Testis (tissue), 2 donors: ENCODE data around the gene FAM210A.

Source experiments
- POLR2A ChIP-seq: fragments of 450-650 bp; IDR thresholded peaks from one replicate; pipeline ENCODE4 v1.6.1; 2017; ENCODE audit warnings: antibody characterized with exemption, mild to moderate bottlenecking, moderate library complexity
- TF ChIP-seq, protein P1 (sequence below), 3 experiments: fragments of 450-650 bp in 2 of 3; fragments of 200-600 bp in 1 of 3; sonication (generic) in 1 of 3; IDR thresholded peaks; one replicate each; pipeline ENCODE4 v1.5.1; 2016 to 2019; ENCODE audit warnings: antibody characterized with exemption in 3 of 3, mild to moderate bottlenecking in 2 of 3, moderate library complexity in 1 of 3

DNA sequence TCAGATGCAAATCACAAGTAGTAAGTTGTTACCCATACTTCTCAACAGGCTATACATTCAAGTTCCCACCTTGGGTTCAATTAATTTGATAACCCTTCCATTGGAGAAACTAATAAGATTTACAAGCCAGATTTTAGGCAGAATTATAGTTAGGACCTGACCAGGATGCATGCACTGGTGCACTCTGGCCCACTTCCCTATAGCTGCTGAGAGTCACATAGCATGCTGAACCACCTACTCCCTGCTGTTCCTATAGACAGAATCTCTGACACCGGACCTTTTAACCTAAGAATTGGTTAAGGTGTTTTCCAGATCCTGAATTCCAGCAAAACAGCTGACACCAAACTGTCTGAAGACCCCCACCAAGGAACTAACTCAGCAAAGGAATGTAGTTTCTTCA lies 26.2 kb downstream of the FAM210A start:
- no peak for TF ChIP-seq POLR2A
- TF ChIP-seq, protein P1, sequence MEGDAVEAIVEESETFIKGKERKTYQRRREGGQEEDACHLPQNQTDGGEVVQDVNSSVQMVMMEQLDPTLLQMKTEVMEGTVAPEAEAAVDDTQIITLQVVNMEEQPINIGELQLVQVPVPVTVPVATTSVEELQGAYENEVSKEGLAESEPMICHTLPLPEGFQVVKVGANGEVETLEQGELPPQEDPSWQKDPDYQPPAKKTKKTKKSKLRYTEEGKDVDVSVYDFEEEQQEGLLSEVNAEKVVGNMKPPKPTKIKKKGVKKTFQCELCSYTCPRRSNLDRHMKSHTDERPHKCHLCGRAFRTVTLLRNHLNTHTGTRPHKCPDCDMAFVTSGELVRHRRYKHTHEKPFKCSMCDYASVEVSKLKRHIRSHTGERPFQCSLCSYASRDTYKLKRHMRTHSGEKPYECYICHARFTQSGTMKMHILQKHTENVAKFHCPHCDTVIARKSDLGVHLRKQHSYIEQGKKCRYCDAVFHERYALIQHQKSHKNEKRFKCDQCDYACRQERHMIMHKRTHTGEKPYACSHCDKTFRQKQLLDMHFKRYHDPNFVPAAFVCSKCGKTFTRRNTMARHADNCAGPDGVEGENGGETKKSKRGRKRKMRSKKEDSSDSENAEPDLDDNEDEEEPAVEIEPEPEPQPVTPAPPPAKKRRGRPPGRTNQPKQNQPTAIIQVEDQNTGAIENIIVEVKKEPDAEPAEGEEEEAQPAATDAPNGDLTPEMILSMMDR (IDR thresholded peaks at IDR 0.05), result no peak
